Vagina (tissue), 2 donors: ENCODE data around the gene RIBC2. TPM values are rescaled to one million over a fixed set of nuclear protein-coding genes. Genes with fewer than 3 reads are reported as not detected.
"Not testable (repeated sequence)": the region's sequence is repeated elsewhere in the genome, so short reads cannot be mapped to it uniquely, and the experiment has no call there.

ENCODE experiments used
- DNase-seq, 2 donors: peaks; one replicate each; pipeline ENCODE4 v3.0.0-alpha.2; 2017; ENCODE audit errors: extremely low spot score in 2 of 2
- H3K27ac ChIP-seq: fragments of 200-600 bp; sonication (generic); one replicate; pipeline ENCODE4 v1.5.1; 2019
- H3K27me3 ChIP-seq: fragments of 200-600 bp; sonication (generic); one replicate; pipeline ENCODE4 v1.5.1; 2019
- H3K36me3 ChIP-seq, 2 donors: fragments of 200-600 bp; sonication (generic); one replicate each; pipeline ENCODE4 v1.5.1; 2017 to 2019
- H3K4me1 ChIP-seq: fragments of 200-600 bp; sonication (generic); one replicate; pipeline ENCODE4 v1.5.1; 2019
- H3K4me3 ChIP-seq, 2 donors: fragments of 200-600 bp; sonication (generic); 1 replicate in 1 of 2; 2 replicates in 1 of 2; pipeline ENCODE4 v1.5.1; 2016 to 2019
- H3K9me3 ChIP-seq: fragments of 200-600 bp; sonication (generic); one replicate; pipeline ENCODE4 v1.5.1; 2019
- CTCF ChIP-seq, 3 experiments: fragments of 450-650 bp in 2 of 3; fragments of 200-600 bp in 1 of 3; sonication (generic) in 1 of 3; IDR thresholded peaks; one replicate each; pipeline ENCODE4 v1.5.1; 2017 to 2019; ENCODE audit warnings: antibody characterized with exemption in 3 of 3, mild to moderate bottlenecking in 2 of 3, moderate library complexity in 2 of 3
- POLR2A ChIP-seq, 2 donors: fragments of 450-650 bp; IDR thresholded peaks; one replicate each; pipeline ENCODE4 v1.6.1; 2017; ENCODE audit warnings: antibody characterized with exemption in 2 of 2, mild to moderate bottlenecking in 2 of 2, moderate library complexity in 2 of 2
- POLR2AphosphoS5 ChIP-seq, 2 donors: sonication (generic); formaldehyde crosslinking; IDR thresholded peaks; one replicate each; pipeline ENCODE4 v1.9.0; 2017; ENCODE audit warnings: antibody characterized with exemption in 2 of 2, mild to moderate bottlenecking in 2 of 2, low read depth in 1 of 2; ENCODE audit not compliant: insufficient read depth in 1 of 2
- intact Hi-C: fragments of 100-400 bp; cut with DNase I; formaldehyde crosslinking; loops from one replicate; pipeline ENCODE4 v1.15.1; 2023
- total RNA-seq: library from RNA; depleted of rRNA; stranded (reverse); fragments of >200 nt; gene quantifications from one replicate; pipeline ENCODE4 v1.2.3, GENCODE V29; 2016

Gene RIBC2
- total RNA-seq, 1 donor from 2014 or later: 0.49 TPM

- DNase-seq: no peak
- intact Hi-C loops: no loop called here
- no peaks in the 10 kb centered on the region for H3K36me3 ChIP-seq
- H3K4me1 ChIP-seq: peaks cover 37% of the 10 kb centered on the region
- peak overlapping the region; percentile 84 for H3K27ac ChIP-seq
- no peaks in the 10 kb centered on the region for H3K27me3 ChIP-seq
- H3K9me3 ChIP-seq: no peaks in the 10 kb centered on the region
- TF ChIP-seq POLR2A (IDR thresholded peaks at IDR 0.05): no peak
- TF ChIP-seq POLR2AphosphoS5 (IDR thresholded peaks at IDR 0.05; ENCODE audit: insufficient read depth in 1 of 2, low read depth in 1 of 2): no peak
- no peak for TF ChIP-seq CTCF (IDR thresholded peaks at IDR 0.05)
- H3K4me3 ChIP-seq: no peak overlapping the region
Observed at GRCh38 chr22:45459235-45459634, 45.7 kb downstream of the RIBC2 start.

GRCh38 chr22:45460288-45461109, 47.0 kb downstream of the RIBC2 start:
- peaks cover 26% of the 10 kb centered on the region for H3K4me1 ChIP-seq
- no peak for TF ChIP-seq CTCF (IDR thresholded peaks at IDR 0.05)
- peak; percentile 37 to 89 for TF ChIP-seq POLR2AphosphoS5 (IDR thresholded peaks at IDR 0.05; ENCODE audit: insufficient read depth in 1 of 2, low read depth in 1 of 2)
- no peak for TF ChIP-seq POLR2A (IDR thresholded peaks at IDR 0.05)
- no peaks in the 10 kb centered on the region for H3K27me3 ChIP-seq
- intact Hi-C loops: no loop called here
- no peaks in the 10 kb centered on the region for H3K9me3 ChIP-seq
- no peaks in the 10 kb centered on the region for H3K36me3 ChIP-seq
- H3K4me3 ChIP-seq: no peak overlapping the region
- H3K27ac ChIP-seq: peak overlapping the region; percentile 84
- DNase-seq: no peak

- intact Hi-C loops: no loop called here
Observed at GRCh38 chr22:45462034-45462655, 48.7 kb downstream of the RIBC2 start.

GRCh38 chr22:45463691-45464090, 50.2 kb downstream of the RIBC2 start:
- intact Hi-C loops: not testable (repeated sequence)
- peaks cover 28% of the 10 kb centered on the region for H3K4me1 ChIP-seq

More at GRCh38 chr22:45462034-45462655, 48.7 kb downstream of the RIBC2 start:
- Histone ChIP-seq H3K27me3 (no peaks in the 10 kb centered on the region), H3K4me3 (no peak overlapping the region), H3K27ac (peak overlapping the region; percentile 84), H3K36me3 (no peaks in the 10 kb centered on the region), H3K4me1 (peaks cover 20% of the 10 kb centered on the region), H3K9me3 (no peaks in the 10 kb centered on the region)
- no peak for DNase-seq
- TF ChIP-seq CTCF (IDR thresholded peaks at IDR 0.05) (no peak), POLR2AphosphoS5 (IDR thresholded peaks at IDR 0.05; ENCODE audit: insufficient read depth in 1 of 2, low read depth in 1 of 2) (no peak), POLR2A (IDR thresholded peaks at IDR 0.05) (no peak)

GRCh38 chr22:45465633-45466032, 52.1 kb downstream of the RIBC2 start:
- no peaks in the 10 kb centered on the region for H3K27me3 ChIP-seq
- no peak for DNase-seq
- intact Hi-C loops: no loop called here
- H3K9me3 ChIP-seq: no peaks in the 10 kb centered on the region
- no peaks in the 10 kb centered on the region for H3K36me3 ChIP-seq
- peaks cover 38% of the 10 kb centered on the region for H3K4me1 ChIP-seq
- no peak for TF ChIP-seq POLR2AphosphoS5 (IDR thresholded peaks at IDR 0.05; ENCODE audit: insufficient read depth in 1 of 2, low read depth in 1 of 2)
- no peak for TF ChIP-seq POLR2A (IDR thresholded peaks at IDR 0.05)
- no peak for TF ChIP-seq CTCF (IDR thresholded peaks at IDR 0.05)
- no peak overlapping the region for H3K27ac ChIP-seq
- H3K4me3 ChIP-seq: no peak overlapping the region

More at GRCh38 chr22:45463691-45464090, 50.2 kb downstream of the RIBC2 start:
- H3K27ac ChIP-seq, H3K4me3 ChIP-seq, H3K9me3 ChIP-seq, H3K27me3 ChIP-seq, DNase-seq, H3K36me3 ChIP-seq: not testable (repeated sequence)
